Endothelial cell of hepatic sinusoid (primary cell): Measurements from ENCODE around the gene LRRC8E.

ENCODE experiments used
- in situ Hi-C: cut with HindIII; loops from 2 replicates; pipeline ENCODE4 v1.10.0; 2017; ENCODE audit warnings: low sequenced_read_pairs

The LRRC8E gene

GRCh38 chr19:7944177-7944761 lies 56.0 kb downstream of the LRRC8E start:
- in situ Hi-C loops, result loop anchor here (5.0 kb wide), 1 partner anchor 53 kb away; no protein-coding TSS in a partner anchor

DNA sequence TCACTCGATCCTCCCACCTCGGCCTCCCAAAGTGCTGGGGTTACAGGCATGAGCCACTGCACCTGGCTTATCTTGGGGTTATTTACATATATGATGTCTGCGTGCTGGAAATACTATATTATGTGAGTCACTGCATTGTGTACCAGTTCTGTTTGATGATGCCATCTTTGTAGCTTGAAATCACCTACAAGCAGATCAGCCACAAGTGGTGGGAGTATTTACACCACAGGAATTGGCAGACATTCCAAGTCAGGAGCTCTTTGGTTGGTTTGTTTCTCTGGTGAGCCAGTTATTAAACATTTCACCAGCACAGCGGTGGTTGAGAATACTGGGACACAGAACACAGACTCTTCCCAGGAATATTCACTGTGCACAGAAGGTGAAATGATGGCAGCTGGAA lies 59.6 kb downstream of the LRRC8E start:
- in situ Hi-C loops, result no loop called here
